GM18511 (cell line): Measurements from ENCODE around the gene RBMS1.
"Not testable (repeated sequence)": the region's sequence is repeated elsewhere in the genome, so short reads cannot be mapped to it uniquely, and the experiment has no call there.

Experiments
- ATAC-seq: cut with Tn5 transposase; IDR thresholded peaks from one replicate; pipeline ENCODE4 v1.9.1; 2021; ENCODE audit warnings: mild to moderate bottlenecking, moderate library complexity; ENCODE audit not compliant: unreplicated experiment

The RBMS1 gene

GRCh38 chr2:160434254-160434948 lies 59.2 kb downstream of the RBMS1 start:
- no peak for ATAC-seq

GRCh38 chr2:160433466-160434140 lies 60.0 kb downstream of the RBMS1 start:
- no peak for ATAC-seq

GRCh38 chr2:160432633-160433032 lies 61.0 kb downstream of the RBMS1 start:
- no peak for ATAC-seq

DNA sequence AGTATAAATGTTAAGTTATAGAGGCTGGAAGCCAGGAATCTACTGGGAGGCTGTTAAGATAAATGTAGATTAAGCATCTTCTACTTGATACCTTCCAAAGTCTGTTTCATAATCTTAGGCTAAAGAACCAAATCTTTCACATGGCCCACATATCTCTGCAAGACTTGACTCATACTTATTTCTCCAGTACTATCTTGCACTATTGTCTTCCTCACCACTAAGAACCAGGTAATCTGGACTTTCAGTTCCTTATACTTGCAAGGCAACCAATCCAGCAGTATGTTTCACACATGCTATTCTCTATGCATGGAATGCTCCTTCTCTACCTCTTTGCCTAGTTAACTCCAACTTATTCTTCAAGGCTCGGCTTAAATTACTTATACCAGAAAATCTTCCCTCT lies 62.2 kb downstream of the RBMS1 start:
- ATAC-seq: peak; percentile 50

DNA sequence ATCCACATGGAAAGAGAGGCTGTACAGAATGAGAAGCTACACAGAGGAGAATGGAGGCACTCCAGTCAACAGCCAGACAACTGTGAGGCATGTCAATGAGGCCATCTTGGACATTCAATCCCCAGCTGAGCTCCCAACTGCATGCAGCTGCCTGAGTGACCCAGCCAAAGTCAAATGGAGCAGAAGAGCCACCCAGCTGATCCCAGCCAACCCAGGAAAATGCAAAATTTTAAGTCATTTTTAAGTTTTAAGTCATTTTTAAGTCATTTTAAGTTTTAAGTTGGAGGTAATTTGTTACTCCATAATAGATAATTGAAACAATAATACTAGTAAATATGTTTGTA lies 63.6 kb downstream of the RBMS1 start:
- ATAC-seq: no peak

DNA sequence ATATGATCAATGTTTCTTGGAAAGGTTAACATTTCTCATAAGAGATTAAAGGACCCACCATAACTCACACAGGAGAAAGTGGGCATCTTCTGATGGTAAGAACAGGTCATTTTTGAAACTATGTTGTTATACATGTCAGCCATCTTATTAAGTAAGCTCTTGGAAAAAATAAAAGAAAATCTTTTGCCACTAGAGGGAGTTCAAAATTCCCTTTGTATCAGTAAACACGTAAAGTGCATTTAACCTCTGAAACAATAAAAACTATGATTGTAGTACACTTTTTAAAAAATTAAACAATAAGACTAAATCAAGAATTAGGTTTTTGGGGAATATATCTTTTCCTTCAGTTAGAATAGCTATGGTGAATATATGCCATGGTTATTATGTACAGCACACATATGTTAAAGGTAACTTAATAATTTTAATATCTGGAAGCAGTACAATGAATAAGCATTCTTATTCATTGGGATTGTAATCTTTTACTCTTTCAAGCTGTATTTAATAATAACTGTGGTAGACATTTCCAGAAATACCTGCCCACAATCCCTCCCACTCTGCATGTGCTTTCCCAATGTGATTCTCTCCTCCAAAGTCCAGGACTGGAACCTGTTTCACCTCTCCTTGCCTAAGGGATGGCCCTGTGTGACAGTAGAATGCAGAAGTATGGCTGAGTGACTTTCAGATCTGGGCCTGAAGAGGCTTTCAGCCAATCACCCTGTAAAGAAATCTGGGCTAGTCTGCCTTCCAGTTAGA lies 64.2 kb downstream of the RBMS1 start:
- no peak for ATAC-seq

DNA sequence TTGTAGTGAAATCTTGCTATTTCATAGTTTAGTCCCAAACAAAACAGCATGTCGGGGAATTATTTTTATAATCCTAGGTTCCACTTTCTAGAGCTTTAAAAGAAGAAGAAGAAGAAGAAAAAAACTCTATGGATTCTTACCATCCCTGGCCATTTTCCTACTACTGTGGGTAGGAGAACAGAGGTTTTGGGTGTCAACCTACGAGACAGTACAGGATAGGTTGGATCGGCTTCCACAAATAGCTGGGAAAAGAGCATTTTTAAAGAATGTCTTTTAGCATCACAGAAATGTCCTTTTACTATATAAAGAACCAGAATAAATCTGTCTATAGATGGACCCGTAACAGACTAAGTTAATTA lies 65.2 kb downstream of the RBMS1 start:
- ATAC-seq: no peak

GRCh38 chr2:160427629-160428404 lies 65.8 kb downstream of the RBMS1 start:
- ATAC-seq: peak; percentile 69

DNA sequence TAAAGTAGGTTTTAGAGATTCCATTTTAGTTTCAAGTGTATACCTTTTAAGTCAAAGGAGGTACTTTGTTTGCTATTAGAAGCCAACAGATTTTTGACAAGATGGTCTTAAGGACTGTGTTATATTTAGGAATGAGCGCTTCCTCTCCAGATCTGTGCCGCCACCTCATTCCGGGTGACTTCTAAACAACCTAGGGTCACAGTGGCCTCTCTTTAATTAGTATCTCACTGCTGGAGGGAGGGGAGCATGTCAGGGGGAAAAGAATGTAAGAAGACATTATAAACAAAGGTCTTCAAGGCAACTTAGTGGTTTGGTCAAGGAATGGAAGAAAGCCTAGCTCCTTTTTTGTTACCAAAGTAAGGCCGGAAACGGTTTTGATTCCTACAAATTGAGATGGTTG lies 67.0 kb downstream of the RBMS1 start:
- no peak for ATAC-seq

- no peak for ATAC-seq
Measured at GRCh38 chr2:160425434-160426151, 68.0 kb downstream of the RBMS1 start.

DNA sequence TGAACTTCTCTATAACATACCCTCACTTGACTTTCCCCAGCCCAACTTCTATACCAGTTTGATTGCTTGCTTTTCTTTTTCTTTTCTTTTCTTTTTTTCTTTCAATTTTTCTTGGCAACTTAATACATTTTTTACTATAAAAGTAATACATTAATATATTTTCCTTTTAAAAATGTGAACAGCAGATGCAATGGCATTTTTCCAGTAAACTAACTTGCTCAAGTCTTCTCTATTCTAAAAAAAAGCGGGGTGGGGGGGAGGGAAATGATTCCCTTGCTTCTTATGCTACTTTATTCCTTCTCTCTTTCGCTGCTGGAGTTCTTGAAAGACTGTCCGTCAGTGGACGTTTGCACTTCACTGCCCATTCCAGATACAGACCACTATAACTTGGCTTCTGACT lies 70.5 kb downstream of the RBMS1 start:
- no peak for ATAC-seq

DNA sequence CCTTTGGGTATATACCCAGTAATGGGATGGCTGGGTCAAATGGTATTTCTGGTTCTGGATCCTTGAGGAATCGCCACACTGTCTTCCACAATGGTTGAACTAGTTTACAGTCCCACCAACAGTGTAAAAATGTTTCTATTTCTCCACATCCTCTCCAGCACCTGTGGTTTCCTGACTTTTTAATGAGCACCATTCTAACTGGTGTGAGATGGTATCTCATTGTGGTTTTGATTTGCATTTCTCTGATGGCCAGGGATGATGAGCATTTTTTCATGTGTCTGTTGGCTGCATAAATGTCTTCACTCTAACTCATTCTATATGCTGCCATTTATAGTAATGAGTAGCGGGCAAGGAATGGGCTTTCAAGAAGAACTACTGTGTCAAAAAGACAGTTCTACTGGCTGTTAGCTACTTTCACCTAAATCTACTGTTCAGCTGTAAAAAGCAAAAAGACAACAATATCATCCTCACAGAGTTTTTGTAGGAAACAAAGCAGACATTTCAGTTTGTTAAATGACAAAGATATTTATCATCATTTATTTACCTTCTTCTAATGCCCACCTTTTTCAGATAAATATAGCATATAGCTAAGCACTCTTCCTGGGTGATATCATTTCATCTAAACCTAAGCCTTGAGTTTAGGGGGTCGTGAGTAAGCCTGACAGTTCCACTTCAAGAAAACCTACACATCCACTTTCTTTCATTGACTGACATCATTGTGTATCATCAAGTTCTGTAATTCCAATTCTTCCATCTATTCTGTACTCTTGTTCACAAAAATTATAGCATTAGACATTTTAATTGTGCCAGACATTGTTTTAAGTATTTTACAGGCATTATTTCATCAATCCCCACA lies 71.7 kb downstream of the RBMS1 start:
- ATAC-seq: not testable (repeated sequence)

DNA sequence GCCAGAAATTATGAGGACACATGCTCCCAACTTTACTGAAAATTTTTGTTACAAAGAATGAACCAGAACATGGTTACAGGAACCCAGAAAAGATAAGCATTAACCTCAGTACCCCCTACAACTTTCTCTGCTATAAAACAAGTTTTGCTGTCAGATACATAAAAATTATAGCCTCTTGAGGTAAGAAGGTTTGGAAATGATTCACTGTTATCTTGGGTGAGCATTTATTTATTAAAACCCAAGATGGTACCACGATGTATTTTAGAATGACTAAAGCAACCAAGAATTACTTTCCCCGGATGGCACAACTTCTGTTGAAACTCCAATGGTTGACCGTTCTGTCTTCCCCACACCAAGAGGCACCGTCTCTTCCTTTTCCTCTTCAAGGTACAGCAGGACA lies 72.9 kb downstream of the RBMS1 start:
- ATAC-seq: no peak

- no peak for ATAC-seq
Measured at GRCh38 chr2:160419776-160420505, 73.7 kb downstream of the RBMS1 start.

DNA sequence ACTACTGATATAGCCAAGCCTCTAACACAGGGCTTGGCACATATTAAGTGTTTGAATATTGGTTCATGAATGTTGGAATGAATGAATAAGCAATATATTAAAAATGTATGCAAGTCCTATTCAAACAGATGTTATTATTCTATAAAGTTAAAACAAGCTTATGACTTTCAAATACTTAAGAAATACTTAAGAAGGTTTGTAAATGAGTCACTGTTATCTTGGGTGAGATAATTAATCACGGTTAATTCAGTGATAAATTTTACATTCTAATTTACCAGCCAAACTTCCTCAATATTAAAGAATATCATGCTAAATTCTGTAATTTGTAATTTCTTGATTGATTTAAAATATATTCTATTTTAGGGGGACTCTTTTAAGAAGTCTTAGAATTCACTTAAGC lies 74.8 kb downstream of the RBMS1 start:
- ATAC-seq: no peak

- no peak for ATAC-seq
Measured at GRCh38 chr2:160418398-160418765, 75.2 kb downstream of the RBMS1 start.

DNA sequence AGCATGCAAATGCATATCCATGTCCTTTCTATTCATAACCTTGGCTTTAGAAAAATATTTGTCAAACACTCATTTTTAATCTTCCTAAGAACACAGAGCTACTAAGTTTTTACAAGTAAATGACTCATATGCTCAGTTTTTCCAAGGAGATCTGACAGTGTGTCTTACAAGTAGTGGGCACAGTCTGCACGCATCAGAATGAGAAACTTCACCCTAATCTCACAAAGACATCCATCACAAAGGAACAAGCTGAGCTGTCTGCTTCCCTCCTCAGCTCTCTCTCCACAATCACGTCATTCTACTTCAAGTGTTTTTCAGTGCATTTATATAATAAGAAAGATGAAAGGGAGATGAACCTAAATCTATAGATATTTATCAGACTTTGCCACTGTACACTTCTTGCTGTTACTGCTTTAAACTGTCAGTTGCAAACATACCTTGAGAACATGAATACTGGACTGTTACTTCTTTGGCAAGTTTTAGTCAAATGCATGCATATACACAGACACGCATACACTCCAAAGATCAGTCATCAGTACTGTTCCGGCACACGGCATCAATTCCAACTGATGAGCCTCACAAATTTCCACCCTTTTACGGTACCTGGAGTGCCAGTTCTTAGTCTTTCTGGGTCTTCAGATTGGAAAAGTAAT lies 75.7 kb downstream of the RBMS1 start:
- ATAC-seq: no peak

DNA sequence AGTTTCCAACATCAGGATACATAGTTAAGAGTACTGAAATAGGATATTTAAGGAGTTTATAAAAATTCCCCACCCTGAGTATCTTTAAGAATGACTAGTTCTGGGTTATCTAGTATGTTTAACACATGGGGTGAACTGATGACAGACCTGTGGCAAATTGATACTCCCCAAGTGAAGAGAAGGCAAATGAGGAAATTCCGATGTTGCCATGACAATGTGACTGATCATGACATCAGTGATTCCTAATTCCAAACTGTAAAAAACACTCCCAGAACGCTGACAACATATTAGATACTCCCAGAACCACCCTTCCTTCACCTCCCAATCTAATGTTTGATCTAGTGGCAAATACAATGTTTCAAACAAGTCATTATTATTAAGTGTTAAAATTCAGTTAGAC lies 77.6 kb downstream of the RBMS1 start:
- no peak for ATAC-seq

- ATAC-seq: no peak
Measured at GRCh38 chr2:160411955-160412354, 81.7 kb downstream of the RBMS1 start.
